ENCODE results near the gene KLHL8. TPM values are rescaled to one million over a fixed set of nuclear protein-coding genes. Genes with fewer than 3 reads are reported as not detected.

KLHL8 gene
- total RNA-seq, 2 donors from 2014 or later = 6.2 to 7.7 TPM

DNA sequence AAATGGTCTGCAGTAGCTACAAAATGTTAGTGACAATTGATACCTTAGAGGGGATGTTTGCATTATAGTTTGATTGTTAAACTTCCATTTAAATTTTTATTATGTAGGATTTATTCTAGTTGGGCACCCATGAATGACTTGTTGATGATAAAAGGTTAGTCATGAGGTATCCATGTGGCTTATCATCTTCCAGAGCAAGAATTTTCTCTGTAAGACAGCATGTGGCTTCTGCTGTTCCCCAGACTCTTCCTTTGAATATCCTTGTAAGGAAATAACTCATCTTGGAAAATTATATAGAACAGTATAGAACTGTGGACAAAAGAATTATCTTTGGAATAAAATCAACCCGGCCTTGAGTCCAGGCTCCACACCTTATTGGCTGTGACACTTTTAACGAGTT is 40.1 kb upstream of the KLHL8 start:
- H3K36me3 ChIP-seq = no peaks in the 10 kb centered on the region

DNA sequence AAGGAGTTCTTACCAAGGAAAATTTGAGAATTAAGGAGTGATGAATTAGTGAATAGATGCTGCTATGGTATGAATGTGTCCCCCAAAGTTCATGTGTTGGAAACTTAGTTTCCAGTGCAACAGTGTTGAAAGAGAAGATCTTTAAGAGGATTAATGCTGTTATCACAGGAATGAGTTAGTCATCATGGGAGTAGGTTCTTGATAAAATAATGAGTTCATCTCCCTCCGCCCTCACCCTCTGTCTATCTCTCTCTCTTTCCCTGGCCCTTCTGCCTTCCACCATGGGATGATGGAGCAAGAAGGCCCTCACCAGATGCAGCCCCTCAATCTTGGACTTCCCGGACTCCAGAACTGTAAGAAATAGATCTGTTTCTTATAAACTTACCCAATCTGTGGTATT is 38.3 kb upstream of the KLHL8 start:
- Histone ChIP-seq H3K4me1 (replicated peaks) (no peaks in the 10 kb centered on the region), H3K36me3 (no peaks in the 10 kb centered on the region), H3K9me3 (no peaks in the 10 kb centered on the region), H3K27ac (no peak overlapping the region), H3K4me3 (no peak overlapping the region), H3K27me3 (replicated peaks; ENCODE audit: insufficient read depth) (no peaks in the 10 kb centered on the region)
- TF ChIP-seq POLR2AphosphoS5 (IDR thresholded peaks at IDR 0.05) = no peak
- TF ChIP-seq, protein P1, sequence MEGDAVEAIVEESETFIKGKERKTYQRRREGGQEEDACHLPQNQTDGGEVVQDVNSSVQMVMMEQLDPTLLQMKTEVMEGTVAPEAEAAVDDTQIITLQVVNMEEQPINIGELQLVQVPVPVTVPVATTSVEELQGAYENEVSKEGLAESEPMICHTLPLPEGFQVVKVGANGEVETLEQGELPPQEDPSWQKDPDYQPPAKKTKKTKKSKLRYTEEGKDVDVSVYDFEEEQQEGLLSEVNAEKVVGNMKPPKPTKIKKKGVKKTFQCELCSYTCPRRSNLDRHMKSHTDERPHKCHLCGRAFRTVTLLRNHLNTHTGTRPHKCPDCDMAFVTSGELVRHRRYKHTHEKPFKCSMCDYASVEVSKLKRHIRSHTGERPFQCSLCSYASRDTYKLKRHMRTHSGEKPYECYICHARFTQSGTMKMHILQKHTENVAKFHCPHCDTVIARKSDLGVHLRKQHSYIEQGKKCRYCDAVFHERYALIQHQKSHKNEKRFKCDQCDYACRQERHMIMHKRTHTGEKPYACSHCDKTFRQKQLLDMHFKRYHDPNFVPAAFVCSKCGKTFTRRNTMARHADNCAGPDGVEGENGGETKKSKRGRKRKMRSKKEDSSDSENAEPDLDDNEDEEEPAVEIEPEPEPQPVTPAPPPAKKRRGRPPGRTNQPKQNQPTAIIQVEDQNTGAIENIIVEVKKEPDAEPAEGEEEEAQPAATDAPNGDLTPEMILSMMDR (IDR thresholded peaks at IDR 0.05) = no peak
- no peak for TF ChIP-seq POLR2A (IDR thresholded peaks at IDR 0.05)
- intact Hi-C loops (cut with DNase I) = no loop called here
- WGBS = 91% methylated on average over 2 of the region's 2 CpGs
- DNase-seq (ENCODE audit: low spot score) = no peak

More for the DNA sequence above, 40.1 kb upstream of the KLHL8 start:
- TF ChIP-seq POLR2A (IDR thresholded peaks at IDR 0.05) = no peak
- TF ChIP-seq, protein P1 (IDR thresholded peaks at IDR 0.05) = no peak
- TF ChIP-seq POLR2AphosphoS5 (IDR thresholded peaks at IDR 0.05) = no peak
- H3K4me1 ChIP-seq (replicated peaks) = no peaks in the 10 kb centered on the region
- no peak overlapping the region for H3K4me3 ChIP-seq
- no peak overlapping the region for H3K27ac ChIP-seq
- no peak for DNase-seq (ENCODE audit: low spot score)
- 96% methylated on average over 2 of the region's 2 CpGs for WGBS
- intact Hi-C loops (cut with DNase I) = no loop called here
- no peaks in the 10 kb centered on the region for H3K27me3 ChIP-seq (replicated peaks; ENCODE audit: insufficient read depth)
- no peaks in the 10 kb centered on the region for H3K9me3 ChIP-seq

DNA sequence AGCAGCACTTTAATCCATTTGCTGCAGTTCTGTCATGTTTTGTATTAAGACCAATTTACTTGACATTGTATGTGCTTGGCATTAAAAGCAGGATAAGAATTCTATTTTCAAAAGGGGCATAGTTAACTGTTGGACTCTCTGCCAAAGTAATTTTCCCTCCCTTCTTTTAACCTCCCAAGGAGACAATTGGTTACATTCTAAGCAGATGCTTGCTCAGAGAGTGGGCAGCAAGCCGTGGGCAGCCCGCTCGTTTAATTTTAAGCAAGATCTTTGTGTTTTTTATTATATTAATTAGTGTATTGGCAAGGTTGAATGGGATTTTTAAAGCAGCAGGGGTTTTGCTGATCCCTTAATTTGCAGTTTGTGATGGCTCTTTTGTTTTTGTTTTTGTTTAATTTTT is 37.1 kb upstream of the KLHL8 start:
- H3K9me3 ChIP-seq = no peaks in the 10 kb centered on the region
- no peaks in the 10 kb centered on the region for H3K4me1 ChIP-seq (replicated peaks)
- intact Hi-C loops (cut with DNase I) = no loop called here
- no peaks in the 10 kb centered on the region for H3K27me3 ChIP-seq (replicated peaks; ENCODE audit: insufficient read depth)
- no peak overlapping the region for H3K4me3 ChIP-seq
- no peaks in the 10 kb centered on the region for H3K36me3 ChIP-seq
- H3K27ac ChIP-seq = no peak overlapping the region
- DNase-seq (ENCODE audit: low spot score) = no peak
- 15% methylated on average over 3 of the region's 3 CpGs for WGBS
- TF ChIP-seq, protein P1 (IDR thresholded peaks at IDR 0.05) = no peak
- TF ChIP-seq POLR2AphosphoS5 (IDR thresholded peaks at IDR 0.05) (no peak), POLR2A (IDR thresholded peaks at IDR 0.05) (no peak)

DNA sequence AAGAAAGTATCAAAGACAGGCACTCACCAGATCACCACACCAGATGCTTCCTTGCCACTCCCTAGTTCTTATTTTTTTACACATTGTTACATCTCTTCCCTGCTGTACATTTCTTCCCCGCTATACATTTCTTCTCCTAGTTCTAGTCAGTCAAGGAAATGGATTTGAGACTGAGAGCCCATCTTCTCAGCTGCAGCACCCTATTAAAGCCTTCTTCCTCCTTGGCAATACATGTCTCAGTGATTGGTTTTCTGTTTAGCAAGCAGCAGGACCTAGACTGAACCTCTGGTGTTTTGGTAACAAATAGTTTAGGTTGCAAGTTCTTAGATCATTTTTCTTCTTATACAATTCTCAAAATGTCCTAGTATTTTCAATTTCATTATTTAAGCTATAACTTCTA is 35.3 kb upstream of the KLHL8 start:
- H3K36me3 ChIP-seq = no peaks in the 10 kb centered on the region
- H3K27me3 ChIP-seq (replicated peaks; ENCODE audit: insufficient read depth) = no peaks in the 10 kb centered on the region
- DNase-seq (ENCODE audit: low spot score) = no peak
- no peak overlapping the region for H3K27ac ChIP-seq
- H3K4me3 ChIP-seq = no peak overlapping the region
- H3K9me3 ChIP-seq = no peaks in the 10 kb centered on the region
- 93% methylated on average over 1 of the region's 1 CpG for WGBS
- TF ChIP-seq, protein P1 (IDR thresholded peaks at IDR 0.05) = no peak
- TF ChIP-seq POLR2A (IDR thresholded peaks at IDR 0.05) (no peak), POLR2AphosphoS5 (IDR thresholded peaks at IDR 0.05) (no peak)
- no peaks in the 10 kb centered on the region for H3K4me1 ChIP-seq (replicated peaks)
- intact Hi-C loops (cut with DNase I) = no loop called here

DNA sequence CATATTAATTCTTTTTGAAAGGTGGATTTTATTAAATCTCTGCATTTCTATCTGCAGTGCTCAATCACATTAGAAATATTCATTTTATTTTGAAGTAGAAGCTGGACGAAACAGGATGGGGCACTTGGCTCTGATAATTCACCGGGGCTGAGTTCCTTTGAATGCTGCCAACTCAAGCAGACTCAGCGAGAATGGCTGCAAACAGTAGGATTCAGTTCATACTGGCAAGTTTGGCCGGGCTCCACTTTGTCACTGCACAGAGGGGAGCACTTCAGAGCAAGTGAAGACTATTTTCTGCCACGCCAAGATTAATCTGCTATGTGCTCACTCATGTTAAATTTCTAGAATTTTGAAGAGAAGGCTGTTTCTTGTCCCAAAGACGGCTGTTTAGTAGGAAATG is 30.7 kb upstream of the KLHL8 start:
- no peak overlapping the region for H3K4me3 ChIP-seq

More for the DNA sequence above, 30.7 kb upstream of the KLHL8 start:
- TF ChIP-seq POLR2AphosphoS5 (IDR thresholded peaks at IDR 0.05) (peak; percentile 39), POLR2A (IDR thresholded peaks at IDR 0.05) (no peak)
- TF ChIP-seq, protein P1 (IDR thresholded peaks at IDR 0.05) = no peak
- Histone ChIP-seq H3K9me3 (no peaks in the 10 kb centered on the region), H3K27ac (no peak overlapping the region), H3K4me1 (replicated peaks) (no peaks in the 10 kb centered on the region), H3K27me3 (replicated peaks; ENCODE audit: insufficient read depth) (no peaks in the 10 kb centered on the region), H3K36me3 (no peaks in the 10 kb centered on the region)
- peak; percentile 66 for DNase-seq (ENCODE audit: low spot score)
- intact Hi-C loops (cut with DNase I) = no loop called here
- 31% methylated on average over 6 of the region's 6 CpGs for WGBS

All from prostate gland (tissue), 2 donors.